HG03196 (cell line): ENCODE results near the gene EFNB1.

Experiments
- ATAC-seq: cut with Tn5 transposase; IDR thresholded peaks from one replicate; pipeline ENCODE4 v1.9.1; 2021; ENCODE audit not compliant: unreplicated experiment

The EFNB1 gene

DNA sequence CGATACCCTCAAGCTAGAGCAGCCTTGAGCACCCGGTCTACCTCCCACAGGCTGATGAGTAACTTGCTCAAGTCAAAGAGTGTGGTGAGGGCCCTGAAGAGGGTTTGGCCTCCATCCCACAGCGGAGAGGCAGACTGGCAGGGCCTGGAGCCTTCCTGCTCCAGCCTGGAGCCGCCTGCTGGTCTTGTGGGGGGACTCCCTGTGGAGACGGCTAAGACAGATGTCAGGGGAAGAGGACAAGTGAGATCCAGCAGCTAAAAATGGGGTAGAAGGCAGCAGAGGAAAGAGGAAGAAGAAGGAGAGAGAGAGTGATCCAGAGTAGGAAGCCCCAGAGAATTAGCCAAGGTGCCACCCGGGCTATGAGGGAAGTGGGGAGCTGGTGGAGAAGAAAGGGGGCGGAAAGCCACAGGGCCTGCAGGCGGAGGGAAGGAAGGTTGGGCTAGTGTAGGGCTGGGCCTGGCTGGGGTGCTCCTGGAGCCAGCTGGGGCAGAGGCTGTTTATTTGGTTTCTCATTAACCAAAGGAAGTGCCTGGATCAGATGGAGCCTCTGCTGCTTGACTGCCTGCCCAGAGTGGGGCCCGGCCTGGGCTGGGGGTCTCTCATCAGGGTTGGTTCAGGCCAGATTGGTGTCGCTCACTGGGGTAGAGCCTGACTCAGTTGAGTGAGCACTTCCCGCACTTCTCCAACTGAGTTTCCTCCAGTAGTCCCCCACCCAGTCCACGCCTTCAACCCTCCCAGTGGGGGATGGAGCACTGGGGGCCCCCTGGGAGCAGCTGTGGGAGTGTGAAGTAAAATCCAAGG lies 14.2 kb downstream of the EFNB1 start:
- no peak for ATAC-seq

DNA sequence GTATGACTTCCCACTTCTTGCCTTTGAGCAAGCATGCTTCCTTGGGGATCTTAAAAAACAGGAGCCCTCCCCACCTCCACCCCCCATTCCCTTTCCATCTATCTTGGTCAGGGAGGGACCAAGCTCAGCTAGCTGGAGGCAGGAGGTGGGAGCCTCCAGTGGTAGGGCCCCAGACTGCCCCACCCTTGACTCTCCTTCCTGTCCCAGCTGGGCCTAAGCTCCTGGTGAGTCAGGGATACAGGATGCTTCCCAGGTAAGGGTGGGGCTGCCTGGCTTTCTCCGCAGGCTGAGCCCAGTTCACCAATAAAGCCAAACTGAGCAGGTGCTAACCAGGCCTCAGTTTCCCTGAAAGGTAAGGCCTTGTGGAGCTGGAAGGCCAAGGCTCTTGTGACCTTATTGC lies 15.2 kb downstream of the EFNB1 start:
- no peak for ATAC-seq

DNA sequence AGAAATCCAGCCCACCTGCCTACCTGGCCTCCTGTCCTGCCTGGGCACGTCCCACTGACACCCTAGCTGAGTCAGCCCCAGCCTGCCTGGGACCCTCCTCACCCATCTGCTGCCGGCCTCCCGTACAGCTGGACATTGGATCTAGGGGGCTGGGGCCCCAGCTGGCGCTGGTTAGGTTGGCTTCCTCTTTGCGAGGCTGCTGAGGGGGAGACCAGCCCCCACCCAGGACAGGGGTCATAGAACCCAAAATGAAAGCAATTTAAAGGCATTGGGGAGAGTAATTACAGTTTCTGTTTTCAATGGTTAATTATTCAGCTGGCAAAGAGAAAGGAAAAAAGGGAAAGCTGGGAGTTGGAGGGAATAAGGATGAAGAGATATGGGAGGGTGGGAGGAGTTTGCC lies 15.8 kb downstream of the EFNB1 start:
- no peak for ATAC-seq

DNA sequence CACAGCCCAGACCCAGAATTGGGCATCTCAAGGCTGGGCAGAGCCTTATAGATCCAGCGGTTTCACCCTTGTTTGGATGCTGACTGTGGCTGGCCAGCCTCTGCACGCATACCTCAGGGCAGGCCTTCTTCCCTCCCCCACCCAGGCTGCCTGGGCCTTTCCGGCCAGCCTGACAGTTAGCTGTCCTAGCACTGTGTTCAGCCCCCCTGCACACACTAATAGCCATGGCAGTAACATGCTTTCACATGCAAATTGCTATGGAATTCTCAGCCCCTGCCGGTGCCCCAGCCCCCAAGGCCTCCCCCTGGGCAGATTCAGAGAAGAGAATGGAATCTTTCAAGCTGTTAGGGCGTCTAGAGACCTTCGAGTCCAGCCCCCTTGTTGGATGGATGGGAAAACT lies 17.7 kb downstream of the EFNB1 start:
- ATAC-seq: no peak

DNA sequence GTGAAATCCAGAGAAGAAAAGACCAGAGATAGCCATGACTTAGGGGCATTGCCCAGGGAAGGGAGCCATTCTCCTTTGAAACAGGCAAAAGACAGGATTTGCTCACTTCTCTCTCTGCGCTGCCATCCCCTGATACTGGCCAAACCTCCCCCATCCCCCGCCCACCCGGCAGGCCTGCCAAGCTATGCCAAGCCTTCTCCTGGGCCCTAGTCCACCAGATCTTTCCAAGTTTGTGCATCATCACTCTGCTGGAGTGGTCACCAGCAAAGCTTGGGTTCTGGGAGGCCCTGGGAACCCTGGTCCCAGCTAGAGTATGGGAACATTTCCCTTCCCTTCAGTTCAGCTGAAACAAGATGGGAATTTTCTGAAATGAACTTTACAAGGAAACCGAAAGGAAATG lies 18.4 kb downstream of the EFNB1 start:
- ATAC-seq: no peak

DNA sequence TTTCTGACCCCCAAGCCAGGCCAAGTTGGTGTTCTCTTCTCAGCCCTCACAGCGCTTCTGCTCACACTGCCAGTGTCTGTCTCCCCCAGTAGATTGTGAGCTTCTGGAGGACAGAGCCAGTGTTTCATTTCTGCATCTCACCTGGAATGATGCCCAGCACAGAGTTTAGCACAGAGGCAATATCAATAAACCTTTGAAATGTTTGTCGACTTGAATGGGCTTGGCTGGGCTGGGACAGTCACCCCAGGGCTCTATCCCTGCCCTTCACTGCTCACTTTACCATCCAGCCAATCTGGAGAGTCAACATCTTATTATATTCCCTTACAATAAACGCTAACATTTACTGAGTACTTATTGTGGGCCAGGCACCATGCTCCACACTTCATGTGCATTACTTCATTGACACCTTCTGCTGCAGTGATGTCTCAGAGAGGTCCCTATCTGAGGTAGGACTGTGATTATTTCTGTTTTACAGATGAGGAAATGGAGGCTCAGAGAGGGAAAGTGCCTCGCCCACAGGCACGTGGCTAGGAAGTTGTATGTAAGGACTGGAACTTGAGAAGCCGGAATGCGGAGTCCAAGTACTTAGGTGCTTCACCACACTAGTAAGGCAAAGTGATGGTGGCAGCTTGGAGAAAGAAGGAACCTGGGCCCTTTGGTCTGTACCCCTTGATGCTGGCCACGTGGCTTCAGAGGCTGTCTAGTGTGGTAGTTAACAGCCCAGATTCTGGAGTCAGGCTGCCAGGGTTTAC lies 19.5 kb downstream of the EFNB1 start:
- ATAC-seq: no peak

DNA sequence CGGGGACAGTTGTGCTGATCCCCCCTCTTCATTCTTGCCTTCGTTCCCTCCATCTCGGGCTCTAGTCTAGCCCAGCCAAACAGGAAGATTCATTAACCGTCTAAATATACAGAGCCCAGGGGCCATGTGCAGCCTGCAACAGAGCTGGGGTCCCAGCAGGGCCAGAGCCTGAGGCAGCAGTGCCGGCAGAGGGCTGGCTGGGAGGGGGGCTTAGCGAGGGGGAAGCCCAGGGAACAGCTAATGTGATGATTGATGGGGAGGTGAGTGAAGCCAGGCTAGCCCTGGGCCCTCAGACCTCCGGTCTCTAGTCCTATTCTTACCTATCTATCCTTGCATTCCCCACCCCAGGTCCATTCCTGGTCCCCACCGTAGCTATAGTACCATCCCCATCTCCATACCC lies 22.3 kb downstream of the EFNB1 start:
- no peak for ATAC-seq

DNA sequence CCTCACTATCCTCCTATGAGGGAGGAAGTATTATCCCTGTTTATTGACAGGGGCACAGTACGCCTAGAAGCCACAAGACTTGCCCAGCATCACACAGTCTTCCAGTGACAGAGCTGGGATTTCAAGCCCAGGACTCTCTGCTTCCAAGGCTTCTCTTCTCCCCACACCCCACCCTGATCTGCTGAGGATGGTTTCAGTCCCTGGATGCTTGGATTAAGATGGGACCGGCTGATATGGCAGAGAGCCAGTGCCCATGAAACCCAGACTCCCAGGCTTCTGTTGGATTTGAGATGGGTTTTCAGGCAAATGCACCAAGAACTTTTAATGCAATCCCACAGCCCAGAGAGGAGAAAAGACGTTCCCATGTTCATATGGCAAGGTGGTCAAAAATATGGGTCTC lies 23.2 kb downstream of the EFNB1 start:
- no peak for ATAC-seq

DNA sequence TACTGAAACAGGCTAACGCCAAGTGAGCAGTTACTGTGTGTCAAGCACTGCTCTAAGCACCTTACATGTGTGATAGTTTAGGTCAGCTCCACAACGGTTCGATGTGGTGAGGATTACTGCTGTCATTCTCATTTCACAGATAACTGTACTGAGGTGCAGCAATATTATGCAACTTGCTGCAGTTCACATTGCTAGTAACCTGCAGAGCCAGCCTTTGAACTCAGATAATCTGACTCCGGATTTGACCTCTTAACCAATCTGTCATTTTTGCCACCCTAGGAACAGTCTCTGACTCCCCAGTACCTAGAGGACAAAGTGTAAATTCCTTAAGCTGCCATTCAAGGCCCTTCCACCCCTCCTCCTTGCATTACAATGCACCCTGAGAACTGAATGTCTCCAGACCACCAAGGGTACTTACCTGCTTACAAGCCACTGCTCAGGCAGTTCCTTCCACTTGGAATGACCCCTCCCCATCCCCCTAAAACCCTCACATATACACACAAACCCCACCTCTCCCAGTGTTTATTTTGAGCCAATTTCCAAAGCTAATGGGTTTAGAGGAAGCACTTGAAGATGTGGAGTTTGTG lies 24.9 kb downstream of the EFNB1 start:
- ATAC-seq: no peak

DNA sequence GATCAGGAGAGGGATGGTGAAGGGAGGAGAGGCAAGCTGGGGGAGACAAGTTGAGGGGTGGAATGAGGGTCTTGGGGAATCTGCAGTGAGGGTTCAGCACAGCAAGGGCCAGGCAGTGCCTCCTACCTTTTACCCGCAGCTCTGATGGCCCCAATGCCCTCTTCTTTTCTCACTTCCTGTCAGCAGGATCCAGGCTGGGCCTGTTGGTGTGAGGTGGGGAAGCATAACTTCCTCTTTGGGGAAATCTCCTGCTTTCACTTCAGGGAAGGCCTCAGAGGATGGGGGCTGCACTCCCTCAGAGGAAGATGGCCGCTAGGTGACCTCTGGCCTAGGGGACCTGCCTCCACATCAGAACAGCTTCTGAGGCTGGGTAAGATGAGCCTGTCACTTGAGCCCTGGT lies 36.5 kb downstream of the EFNB1 start:
- ATAC-seq: no peak

DNA sequence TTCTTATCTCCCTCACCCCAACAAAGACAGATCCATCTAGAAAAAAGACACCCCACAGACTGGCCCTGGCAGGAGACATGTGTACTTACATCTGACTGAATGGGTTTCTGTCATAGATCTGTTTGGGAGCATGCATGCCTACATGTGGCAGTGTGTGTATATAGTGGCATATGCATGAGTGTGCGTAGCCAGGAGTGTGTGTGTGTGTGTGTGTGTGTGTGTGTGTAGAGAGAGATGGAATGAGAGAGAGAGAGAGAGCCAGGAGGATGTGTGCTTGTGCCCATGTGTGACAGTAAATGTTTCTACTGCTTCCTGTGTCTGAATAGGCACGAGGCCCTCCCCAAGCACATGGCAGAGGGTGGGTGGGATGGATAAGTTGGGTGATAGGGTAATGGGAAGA lies 37.1 kb downstream of the EFNB1 start:
- no peak for ATAC-seq

DNA sequence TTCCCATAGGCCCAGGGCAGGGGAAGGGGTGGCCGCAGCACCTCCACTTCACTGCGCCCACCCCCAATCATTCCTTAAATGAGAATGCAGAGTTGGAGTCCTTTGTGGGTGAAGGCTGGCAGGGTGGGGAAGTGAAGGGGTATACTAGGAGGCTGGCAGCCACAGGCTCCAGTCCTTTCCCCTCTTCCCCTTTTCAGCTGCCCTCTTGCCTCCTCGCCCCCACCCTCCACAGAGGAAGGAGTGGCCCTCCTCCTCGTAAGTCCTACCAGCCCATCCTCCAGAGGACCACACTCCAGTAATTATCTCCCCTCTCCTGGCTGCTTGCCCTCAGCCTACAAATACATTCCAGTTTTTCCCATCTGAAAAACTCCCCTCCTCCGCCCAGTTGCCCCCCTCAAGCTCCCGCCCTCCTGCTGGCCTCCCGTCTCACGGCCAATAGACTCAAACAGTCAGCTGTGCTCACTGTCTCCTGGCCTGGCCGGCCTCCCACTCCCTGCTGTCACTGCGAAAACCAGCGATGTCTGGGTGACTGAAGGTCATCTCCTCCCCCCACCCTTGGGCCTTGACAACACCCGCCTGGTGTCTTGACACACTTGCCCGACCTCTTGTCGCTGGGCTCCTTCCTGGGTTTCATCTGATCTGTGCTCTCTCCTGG lies 38.8 kb downstream of the EFNB1 start:
- no peak for ATAC-seq

DNA sequence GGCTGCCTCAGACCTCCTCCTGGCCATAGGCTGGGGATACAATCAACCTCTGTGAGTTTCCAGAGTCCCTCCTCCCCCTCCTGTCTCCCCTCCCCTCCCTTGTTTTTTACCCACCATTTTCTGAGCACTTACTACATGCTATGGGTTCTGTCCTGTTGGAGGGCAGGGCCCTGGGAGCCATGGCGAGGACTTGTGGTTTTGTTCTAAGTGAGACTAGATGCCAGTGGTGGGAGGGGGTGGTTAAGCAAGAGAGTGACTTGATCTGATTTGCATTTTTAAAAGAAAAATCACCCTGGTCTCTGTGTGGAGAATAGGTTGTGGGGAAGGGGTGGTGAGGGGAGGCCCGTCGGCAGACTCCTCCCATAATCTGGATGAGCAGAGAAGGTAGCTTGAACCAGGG lies 39.5 kb downstream of the EFNB1 start:
- no peak for ATAC-seq

DNA sequence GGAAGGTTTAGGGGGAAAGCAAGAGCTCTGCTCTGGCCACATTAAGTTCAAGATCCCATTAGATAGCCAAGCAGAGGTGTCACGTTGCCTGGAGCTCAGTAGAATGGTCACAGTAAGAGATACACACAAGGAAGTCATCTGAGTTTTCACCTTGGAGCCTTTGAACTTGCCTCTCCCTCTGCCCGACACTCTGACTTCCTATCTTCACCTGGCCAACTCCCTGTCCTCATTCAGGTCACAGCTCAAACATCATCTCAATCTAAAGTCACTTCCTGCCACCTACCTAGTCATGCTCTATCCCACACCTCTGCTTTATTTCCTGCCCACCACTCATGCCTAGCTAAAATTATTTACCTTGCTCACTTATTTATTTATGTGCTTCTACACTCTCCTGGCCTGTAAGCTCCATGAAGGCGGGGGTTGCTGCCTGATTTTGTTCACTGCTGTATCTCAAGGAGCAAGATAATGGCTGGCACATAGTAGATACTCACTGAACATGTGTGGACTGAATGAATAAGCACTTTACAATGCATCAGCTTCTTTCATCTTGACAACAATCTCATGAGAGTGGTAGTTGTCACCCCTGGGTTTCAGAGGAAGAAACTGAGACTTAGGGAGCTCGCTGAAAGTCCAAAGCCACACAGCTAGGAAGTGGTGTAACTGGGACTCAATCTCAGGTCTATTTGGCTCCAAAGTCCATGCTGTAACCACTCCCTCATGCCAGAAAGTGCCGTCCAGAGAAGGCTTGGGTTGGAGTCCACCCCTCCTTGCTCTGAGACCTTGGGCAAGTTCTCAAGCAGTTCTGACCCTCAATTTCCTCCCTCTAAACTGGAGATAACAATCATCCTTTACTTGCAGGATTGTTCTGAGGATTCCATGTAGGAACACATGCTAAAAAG lies 40.3 kb downstream of the EFNB1 start:
- no peak for ATAC-seq

DNA sequence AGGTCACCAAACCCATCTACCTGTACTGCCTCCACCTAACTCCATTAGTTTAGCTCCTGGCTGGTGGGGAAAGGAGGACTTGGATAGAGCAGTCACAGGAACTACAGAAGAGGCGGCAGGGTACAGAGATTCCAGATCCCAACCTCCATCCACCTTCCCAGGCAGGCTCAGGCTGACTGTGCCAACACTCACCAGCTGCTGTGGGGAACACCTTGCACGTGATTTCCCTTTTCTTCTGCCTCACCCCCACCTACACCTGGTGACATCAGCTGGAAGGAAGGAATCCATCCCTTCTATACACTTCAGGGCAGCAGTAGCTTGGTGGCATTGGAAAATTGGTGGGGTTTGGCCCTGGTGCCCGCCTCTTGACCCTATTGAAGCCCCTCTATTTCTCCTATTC lies 41.5 kb downstream of the EFNB1 start:
- ATAC-seq: no peak

DNA sequence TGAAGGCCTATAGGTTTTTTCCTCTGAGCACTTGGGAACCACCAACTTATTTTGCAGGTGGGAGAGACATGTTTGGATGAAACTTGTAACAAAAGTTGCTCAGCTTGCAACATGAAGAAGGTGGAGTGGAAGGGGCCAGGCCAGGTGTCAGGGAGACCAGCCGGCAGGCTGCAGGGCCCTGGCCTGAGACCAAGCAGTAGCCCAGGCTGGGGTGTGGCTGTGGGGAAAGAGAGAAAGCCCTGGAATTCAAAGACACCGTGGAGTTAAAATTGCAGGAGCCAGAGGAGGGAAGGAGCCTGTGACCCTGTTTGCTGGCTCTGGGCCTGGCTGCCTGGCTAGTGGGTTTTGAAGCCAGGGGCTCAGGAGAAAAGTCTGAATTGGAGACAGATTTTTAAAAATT lies 43.4 kb downstream of the EFNB1 start:
- no peak for ATAC-seq

DNA sequence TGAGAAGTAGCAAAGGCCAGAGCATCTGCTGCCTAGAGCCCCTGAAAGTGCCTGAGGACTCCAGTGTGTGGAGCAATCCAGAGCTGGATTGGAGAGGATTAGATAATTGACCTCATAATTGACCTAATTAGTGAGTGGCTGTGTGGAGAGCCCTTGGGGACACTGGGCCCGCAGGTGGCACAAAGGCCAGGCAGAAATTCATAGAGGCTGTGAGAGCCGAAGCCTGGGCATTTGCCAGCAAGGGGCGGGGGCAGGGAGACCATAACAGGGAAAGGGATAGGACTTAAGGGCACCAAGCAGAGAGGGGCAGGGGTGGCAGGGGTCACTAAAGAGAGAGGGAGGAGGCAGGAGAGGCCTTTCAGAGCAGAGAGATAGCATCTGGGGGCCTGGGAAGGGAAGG lies 45.3 kb downstream of the EFNB1 start:
- no peak for ATAC-seq

DNA sequence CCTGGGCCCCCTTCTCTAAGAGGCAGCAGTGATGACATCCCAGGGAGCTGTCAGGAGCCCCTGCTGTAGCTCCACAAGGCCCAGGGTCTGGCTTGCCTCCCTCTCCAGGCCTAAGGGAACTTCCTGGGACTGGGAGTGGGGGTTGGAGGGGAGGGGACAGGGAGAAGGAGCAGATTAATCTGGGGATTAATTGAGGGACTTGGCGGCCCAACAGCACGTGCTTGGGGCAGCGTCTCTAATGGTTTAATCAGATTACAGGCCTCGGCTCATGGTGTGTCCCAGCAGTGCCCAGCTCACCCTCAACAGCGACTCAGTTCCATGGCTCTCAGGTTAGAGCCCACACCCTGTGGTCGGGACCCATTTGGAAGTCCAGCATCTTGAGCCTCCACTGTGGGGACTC lies 47.9 kb downstream of the EFNB1 start:
- ATAC-seq: no peak

DNA sequence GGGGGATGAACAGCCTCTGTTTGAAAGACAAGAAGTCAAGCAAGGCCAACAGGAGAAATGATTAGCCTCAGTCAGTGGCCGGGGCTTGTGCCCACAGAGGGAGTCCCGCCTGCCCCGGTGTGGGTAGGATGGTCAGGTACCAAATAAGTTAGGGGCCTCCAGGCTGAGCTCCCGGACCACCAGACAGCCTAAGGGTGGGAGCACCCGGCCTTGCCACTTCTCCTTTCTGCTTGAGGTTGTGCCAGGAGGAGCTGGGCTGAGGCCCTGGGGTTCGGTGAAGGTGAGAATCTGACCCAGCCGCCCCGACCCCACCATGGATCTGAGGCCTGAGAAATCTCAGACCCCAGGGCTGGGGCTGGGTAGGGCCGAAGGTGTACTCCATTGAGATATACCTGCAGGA lies 48.8 kb downstream of the EFNB1 start:
- ATAC-seq: no peak

DNA sequence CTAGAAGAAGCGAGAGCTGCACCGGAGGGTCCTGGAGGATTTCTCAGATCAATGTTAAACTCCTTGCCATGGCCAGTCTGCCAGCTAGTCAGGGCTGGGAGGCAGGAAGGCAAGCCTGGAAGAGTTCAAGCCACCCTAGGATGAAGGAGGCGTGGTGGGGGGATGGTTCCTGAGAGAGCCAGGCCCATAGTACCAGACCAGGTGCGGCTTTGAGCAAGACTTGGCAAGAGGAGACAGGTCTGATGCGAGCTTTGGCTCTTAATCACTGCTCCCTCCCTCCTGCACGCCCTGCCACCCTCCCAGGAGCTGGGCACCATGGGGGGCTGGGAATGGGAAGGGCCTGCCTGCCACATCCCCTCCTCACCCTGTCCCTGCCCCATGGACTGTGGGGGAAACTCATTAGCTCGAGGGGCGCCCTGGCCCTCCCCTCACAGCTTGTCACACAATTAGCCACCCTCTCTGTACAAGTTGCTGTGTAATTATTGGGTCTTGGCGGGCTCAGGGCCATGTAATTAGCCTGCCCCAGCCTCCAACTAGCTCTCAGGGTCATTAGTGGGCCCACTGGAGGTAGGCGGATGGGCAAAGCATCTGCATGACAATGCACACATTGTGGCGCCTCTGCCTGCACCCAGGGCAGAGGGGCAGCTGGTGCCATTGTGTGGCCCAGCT lies 50.3 kb downstream of the EFNB1 start:
- no peak for ATAC-seq
